NT2/D1 (cell line): ENCODE measurements around the gene DPP6.

Experiments
- SUZ12 ChIP-seq: IDR thresholded peaks from 2 replicates; pipeline ENCODE4 v1.6.1; 2011; ENCODE audit not compliant: insufficient read length, insufficient read depth; ENCODE audit errors: extremely low read depth
- YY1 ChIP-seq: IDR thresholded peaks from 2 replicates; pipeline ENCODE4 v1.6.1; 2011; ENCODE audit not compliant: insufficient read length, insufficient read depth
- ZNF274 ChIP-seq: IDR thresholded peaks from 2 replicates; pipeline ENCODE4 v1.6.1; 2011; ENCODE audit warnings: mild to moderate bottlenecking, low read depth, low read length

DNA sequence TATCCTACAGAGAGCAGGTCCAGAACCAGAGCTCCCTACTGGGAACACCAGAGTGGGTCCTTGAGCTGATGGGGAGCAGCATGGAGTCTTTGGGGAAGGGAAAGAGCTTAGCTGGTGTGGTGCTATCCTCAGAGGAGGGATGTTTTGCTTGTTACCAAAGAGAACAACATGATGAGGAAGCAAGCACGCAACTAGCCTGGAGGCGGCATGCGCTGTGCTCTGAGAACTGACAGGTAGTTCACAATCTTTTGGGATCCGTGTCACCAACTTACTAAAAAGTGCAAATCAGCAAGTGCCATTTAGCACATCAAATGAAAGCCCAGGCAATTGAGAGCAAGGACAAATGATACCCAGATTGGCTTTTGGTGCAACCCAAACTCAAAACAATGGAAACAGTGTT, 257.9 kb downstream of the DPP6 start:
- TF ChIP-seq YY1 (no peak), SUZ12 (no peak), ZNF274 (no peak)
